ENCODE data around the gene IFIH1.

Gene IFIH1

DNA sequence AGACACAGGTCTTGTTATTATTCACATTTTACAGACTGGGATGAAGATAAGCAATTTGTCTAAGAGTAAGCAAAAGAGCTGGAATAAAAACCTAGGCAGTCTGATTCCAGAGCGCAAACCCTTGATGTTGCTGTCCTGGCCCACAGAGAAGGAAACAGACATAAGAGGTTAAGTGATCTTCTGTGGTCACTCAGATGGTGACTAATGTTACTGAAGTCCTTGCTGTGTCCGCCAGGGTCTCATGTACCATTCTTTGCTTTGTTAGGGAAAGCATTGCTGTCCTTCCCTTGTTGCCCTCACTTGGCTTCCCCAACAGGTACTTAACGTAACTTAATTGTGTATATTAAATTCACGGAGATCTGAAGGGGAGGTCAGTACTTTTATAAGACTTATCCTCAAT is 60.3 kb downstream of the IFIH1 start:
- no peak for DNase-seq (ENCODE audit: low spot score)

DNA sequence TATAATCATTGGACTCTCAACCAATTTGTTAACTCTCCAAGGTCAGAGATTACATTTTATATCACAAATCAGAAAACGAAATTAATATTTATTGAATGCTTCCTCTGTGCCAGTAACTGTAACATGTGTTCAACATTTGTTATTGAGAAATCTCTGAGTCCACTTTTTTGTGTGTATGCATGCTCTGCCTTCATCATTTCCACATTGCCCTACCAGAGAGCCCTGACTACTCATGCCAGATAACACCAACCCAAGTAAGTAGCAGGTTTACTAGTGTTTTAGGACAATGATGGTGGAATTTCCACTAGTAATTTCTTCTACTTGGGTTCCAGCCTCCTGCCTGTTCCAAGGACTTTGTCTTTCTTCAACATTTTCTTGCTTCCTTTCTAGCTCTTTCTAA is 61.1 kb downstream of the IFIH1 start:
- DNase-seq (ENCODE audit: low spot score) = no peak

DNA sequence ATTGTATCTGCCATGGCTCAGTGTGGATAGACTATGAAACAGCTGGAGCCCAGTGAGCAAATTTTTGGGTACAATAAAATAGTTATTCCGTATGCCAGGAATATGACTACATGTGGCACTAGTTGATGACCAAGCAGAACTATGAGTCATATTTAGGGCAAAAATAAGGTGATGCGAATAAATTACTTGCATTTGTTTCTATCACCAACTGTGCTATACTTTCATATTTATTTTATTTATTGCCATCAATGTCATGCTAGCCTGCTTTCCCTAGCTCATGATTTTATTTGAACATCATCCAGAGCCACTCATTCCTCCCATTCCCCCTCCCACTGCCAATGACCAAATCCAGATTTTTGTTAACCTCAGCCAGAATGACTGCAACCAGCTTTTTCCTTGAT is 61.9 kb downstream of the IFIH1 start:
- no peak for DNase-seq (ENCODE audit: low spot score)

DNA sequence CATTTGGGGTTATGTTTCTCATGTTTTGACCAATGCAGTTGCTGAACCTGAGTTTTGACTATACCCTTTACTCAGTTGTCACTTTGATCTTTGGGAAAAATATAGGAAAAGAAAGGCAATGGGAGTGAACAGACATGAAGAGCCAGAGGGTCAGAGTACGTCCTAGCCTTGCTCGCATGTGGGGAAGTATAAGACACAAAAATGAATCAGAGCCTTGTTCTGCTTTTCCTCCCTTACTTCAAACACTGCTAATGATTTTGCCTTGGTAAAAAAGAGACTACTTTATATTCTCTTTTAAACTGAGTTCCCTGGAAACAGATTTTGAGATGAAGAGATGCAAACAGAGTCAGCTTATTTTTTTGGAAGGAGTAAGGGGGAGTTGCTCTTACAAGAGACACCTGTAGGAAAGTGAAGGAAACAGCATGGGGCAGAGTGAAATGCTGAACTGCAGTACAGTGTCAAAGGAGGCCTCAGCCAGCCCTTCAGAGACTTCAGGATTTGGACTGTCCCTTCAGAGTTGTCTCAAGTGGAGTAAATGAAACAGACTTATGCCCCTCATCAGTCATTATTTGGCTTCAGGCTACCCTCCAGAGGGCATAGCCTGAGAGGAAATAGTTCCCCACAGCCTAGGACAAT is 64.1 kb downstream of the IFIH1 start:
- DNase-seq (ENCODE audit: low spot score) = no peak

DNA sequence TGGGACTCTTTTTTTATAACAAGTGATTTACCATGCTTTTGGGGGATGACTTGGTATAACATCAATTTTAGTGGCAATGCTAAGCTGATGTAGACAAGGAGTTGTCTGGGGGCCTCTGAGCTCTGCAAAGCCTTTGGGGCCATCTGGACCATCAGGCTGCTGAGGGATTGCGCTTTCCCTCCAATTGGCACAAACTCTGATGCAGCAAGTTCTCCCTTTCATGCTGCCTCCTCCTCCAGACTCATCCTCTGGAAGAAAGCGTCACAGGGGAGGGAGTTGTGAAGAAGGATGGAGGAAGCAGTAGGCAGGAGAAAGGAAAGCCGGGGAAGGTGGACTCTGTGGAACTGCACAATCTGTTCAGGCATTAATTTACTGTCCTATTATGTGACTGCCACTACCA is 65.0 kb downstream of the IFIH1 start:
- no peak for DNase-seq (ENCODE audit: low spot score)

DNA sequence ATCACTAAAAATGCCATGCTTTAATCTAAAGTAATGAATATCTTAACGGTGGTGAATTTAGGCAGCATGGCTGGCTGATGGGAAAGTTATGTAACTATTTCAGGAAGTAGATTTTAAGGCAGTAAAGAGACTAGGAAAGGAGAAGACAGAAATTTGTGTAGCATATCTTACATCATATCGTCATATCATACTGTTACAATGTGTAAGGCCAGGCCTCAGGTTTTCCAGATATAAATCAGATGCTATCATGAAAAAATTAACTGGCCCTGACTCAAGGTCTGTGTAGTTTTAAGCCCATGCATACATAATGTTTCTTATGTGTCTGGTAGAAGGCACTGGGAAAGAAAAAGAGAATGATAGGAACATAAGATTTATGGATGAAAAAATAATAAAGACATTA is 66.3 kb downstream of the IFIH1 start:
- DNase-seq (ENCODE audit: low spot score) = no peak

DNA sequence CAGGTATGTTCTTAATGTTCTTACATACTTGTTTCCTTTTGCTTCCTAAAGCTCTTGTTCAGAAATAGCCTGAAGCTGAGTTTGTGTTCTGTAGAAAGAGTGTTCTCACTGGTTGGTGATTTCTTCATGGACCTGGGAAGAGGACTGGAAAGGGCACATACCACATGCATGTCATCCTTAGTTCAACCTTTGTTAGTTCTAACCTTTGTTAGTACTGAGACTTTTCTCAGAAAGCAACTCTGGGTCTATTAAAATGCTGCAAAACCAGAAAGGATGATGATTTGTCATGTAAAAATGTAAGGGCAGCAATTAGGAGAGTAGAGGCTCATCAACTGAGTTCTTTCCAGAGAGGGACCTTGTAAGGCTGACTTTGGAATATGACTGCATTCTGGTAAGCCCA is 72.7 kb downstream of the IFIH1 start:
- no peak for DNase-seq (ENCODE audit: low spot score)

DNA sequence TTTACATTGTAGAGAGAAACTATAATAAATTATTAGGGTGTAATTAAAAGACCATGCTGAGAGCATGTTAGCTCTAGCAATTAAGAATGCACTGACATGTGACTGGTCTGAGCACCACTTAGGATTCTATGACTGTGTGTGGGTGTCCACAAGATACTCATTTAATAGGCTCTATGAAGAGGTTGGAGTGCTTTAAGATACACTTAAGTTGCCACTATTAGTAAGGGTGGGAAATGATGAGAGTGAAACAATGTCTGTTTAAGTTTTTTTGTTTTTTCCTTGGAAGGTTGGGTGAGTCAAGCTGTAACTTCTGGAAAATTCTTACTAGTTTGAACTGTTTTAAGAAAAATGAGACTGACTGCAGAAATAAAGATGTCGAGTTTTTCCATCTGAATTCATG is 73.4 kb downstream of the IFIH1 start:
- DNase-seq (ENCODE audit: low spot score) = no peak

DNA sequence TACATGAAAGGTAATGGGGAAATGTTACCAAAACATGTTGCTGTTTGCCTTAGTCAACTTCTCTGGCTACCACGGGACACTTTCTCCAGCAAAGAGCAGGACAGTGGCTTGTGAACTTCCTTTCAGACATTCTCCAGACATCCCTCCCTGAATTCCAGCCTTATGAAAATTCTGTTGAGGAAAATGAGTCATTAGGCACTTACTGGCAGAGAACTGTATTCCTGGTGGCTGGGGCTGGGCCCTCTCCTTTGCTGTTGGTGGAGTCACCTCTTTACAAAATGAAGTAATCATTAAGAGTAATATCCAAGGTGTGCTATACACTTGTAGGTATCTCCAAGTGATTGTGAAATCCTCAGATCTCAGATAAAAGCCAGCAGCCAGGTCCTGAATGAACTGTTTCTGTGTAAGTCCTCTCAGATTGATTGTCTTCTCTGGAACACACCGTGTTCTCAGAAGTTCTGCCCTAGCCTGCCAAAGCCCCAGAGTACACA is 73.9 kb downstream of the IFIH1 start:
- no peak for DNase-seq (ENCODE audit: low spot score)

DNA sequence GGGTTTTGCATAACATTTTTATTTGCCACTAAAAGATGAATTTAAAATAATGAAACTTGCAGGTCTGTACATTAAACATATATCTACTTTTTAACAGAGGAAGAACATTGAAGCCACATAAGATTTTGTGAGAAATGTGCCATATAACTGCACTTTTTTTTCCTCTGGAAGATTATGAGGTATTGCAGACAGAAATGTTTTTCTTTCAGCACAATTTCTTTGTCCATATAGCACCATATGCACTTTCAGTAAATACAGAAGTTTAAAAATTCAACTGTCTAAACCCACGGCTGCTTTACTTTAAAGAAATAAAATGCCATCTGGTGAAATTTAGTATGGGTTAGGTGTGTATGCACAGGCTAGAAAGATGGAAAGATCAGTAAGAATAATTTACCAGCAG is 74.8 kb downstream of the IFIH1 start:
- DNase-seq (ENCODE audit: low spot score) = no peak

DNA sequence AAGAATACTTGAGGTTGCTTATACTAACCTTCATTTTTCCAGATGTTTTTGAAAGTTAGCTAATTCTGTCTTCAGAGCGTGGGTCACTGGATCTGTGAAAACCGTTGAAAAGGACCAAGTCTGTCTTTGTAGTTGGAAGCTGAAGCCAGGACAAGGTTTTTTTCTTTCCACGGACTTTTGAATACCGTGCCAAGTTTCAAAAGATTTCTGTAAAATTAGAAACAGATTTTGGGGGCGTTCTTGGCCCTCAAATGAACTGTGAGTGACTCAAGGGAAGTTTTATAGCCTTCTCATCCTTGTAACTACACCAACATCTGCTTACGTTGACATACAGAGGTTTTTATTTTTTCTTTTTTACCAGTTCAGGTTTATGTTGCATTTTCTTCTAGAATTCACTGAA is 75.2 kb downstream of the IFIH1 start, which contains the start of gene FAP:
TSS of gene FAP (minus strand) at position 152 of the 400 bp plus-strand sequence. CDS start at position 34, 118 bp downstream.
- no peak for DNase-seq (ENCODE audit: low spot score)

DNA sequence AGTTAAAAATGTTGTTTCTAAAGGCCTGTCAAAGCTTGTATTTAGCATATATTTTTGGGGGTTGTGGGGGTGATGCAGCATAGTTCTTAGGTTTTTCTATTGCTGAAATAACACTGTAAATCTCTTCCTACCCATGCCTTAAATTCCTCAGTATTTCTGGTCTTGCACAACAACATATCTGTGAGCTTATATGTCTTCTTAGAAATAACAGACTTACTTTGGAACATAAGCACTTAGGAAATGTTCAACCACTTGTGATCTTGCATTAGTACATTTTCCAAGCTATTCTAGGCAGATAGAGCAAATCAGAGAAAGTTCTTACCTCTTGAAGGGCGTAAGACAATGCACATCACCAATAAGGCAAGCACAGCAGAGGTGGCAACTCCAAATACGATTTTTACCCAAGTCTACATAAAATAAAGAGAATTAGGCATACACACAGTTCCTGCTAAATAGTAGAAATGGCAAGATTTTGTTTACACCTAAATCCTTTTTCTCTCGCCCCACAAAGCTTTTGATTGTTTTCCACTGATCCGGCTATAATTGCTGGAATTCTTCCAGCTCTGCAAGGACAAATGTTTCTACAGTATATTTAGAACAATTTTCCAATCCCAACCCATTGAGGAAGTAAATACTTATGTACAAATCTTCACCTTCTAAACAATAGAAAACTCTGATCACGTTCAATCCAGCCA is 75.8 kb downstream of the IFIH1 start:
- DNase-seq (ENCODE audit: low spot score) = no peak

DNA sequence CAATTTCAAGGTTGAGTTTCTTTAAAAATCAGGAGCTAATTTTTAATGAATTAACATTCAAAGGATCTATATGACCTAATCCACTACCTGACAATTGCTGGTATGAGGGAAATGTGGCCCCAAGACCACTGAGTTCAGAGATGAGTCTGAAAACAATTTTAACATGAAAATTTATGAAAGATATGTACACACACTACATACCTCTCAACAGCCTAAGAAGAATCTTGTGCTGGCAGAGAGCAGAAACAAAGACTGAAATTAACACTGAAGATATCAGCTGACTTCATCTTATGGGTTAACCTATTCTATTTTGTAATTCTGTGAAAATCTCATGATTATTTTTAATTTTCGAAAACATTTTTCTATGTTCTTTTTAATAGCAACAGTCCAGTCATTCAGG is 76.9 kb downstream of the IFIH1 start:
- DNase-seq (ENCODE audit: low spot score) = no peak

DNA sequence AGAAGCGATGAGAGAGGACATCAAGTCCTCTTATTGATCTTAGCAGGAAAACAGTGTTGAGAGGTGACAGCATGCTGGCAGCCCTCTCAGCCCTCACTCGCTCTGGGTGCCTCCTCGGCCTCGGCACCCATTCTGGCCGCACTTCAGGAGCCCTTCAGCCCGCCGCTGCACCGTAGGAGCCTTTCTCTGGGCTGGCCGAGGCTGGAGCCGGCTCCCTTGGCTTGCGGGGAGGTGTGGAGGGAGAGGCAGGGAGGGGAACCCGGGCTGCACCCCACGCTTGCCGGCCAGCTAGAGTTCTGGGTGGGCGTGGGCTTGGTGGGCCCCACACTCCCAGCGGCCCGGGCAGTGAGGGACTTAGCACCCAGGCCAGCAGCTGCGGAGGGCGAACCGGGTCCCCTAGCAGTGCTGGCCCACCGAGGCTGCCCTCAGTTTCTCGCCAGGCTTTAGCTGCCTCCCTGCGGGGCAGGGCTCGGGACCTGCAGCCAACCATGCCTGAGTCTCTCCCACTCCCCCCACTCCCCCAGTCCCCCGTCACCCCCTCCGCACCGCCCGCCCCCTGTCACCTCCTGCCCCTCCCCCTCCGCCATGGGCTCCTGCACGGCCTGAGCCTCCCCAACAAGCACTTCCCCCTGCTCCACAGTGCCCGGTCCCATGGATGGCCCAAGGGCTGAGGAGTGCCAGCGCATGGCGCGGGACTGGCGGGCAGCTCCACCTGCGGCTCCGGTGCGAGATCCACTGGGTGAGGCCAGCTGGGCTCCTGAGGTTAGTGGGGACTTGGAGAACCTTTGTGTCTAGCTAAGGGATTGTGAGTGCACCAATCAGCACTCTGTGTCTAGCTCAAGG is 83.6 kb downstream of the IFIH1 start:
- no peak for DNase-seq (ENCODE audit: low spot score)

DNA sequence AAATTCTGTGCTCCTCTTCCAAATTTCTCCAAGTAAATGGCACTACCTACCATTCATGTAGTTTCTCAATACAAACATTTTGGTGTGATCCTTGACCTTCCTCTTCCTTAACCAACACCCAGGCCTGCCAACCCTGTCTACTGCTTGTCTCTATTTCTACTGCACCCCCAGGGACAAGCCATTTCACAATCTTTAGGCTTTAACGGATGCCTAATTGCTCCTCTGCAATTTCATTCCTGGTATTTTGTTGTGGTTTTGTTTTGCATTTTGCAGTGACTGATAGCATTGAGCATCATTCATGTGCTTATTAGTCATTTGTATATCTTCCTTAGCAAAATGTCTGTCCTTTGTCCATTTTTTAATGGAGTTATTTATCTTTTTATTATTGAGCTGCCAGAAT is 85.3 kb downstream of the IFIH1 start:
- DNase-seq (ENCODE audit: low spot score) = no peak

DNA sequence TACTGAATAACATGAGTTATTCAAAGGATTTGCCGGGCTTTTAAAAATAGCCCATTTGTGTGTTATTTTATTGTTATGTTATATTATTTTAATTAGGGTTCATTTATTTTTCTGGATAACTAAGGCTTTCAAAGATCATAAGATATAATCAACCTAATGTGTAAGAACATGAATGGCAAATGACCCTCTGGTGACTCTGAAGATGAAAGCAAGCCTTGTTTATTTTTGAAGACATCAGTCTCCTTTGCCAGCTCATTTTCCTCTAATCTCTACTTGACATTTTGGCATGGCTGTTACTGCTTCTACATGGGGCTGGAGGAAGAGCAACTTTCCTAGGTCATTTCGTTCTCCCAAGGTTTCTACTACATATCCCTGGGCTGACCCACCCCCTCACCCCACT is 85.8 kb downstream of the IFIH1 start:
- DNase-seq (ENCODE audit: low spot score) = no peak

DNA sequence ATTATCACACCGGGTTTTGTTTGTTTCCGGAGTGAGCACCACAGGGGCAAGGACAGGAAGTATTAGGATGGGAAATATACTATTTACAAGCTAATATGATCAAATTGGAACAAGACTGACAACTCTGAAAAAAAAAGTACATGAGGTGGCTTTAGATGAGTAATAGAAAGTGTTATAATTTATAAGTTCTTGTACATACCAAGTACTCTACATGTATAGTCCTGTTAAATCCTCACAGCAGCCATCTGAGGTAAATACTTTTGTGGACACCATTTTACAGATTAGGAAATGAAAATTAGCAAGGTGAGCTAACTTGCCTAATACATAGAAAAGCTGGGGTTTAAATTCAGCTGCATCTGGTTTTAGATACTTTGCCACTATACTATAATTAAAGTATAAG is 86.5 kb downstream of the IFIH1 start:
- no peak for DNase-seq (ENCODE audit: low spot score)

DNA sequence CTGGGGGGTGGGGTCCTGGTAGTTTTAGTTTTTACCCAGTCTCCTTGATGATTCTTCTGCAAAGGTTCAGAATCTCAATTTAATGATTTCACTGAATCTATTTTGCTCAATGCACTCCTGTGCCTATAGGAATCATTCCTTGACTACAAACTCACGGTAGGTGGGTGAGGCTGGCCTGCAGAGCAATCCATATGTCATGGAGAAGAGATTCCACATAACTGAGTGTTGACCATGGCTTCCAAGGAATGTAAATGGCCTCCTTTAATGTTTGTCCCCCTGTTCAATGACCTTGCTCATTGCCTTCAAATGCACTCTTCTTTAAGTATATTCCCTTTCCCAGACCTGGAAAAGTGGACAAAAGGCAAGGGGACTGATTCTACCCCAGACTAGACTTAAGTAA is 87.7 kb downstream of the IFIH1 start:
- no peak for DNase-seq (ENCODE audit: low spot score)

DNA sequence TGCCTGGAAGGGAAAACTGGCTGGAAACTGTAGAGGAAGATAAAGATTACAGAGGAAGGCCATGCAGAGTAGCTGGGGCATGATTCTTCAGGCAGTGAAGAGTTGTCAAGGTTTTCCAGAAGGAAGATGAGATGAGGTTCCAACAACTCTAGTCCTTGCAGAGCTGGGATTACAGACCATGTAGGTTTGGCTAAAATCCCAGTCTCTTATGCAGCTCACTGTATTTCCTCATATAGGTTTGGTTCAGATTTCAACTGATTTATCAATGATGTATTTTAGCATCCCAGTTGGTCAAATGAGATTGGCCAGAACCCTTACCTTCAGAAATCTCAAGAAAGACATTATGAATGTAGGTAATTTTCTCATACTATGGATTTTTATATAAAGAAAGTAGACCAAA is 91.6 kb downstream of the IFIH1 start:
- no peak for DNase-seq (ENCODE audit: low spot score)

DNA sequence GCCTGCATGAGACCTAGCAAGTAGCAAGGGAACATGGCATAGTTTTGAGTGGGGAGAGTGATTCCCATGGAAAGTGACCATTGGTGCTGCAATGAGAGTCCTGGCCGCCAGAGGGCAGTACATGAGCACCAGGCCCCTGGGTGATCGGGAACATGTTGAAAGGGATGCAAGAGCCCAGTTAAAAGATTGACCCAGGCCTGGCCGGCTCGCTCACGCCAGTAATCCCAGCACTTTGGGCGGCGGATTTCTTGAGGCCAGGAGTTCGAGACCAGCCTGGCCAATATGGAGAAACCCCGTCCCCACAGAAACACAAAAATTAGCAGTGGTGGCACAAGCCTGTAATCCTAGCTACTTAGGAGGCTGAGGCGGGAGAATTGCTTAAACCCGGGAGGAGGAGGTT is 97.4 kb downstream of the IFIH1 start:
- DNase-seq (ENCODE audit: low spot score) = peak; percentile 59

DNA sequence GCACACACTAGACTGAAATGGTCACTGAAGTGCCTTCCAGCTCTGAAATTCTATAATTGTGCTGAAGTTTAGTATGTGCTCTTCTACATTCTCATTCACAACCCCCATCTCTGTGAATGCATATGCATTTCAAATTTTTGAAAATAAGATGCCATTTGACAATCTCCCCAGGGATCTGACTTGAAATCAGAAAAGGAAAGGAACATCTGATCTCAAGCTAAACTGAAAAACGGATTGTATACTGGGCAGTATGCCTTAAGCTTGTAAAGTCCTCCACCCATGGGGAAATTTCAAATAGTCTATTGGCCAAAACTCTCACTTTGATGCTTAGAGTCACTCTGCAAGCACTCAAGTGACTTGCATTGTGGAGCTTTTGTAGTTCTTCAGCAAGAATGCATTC is 98.1 kb downstream of the IFIH1 start:
- no peak for DNase-seq (ENCODE audit: low spot score)

DNA sequence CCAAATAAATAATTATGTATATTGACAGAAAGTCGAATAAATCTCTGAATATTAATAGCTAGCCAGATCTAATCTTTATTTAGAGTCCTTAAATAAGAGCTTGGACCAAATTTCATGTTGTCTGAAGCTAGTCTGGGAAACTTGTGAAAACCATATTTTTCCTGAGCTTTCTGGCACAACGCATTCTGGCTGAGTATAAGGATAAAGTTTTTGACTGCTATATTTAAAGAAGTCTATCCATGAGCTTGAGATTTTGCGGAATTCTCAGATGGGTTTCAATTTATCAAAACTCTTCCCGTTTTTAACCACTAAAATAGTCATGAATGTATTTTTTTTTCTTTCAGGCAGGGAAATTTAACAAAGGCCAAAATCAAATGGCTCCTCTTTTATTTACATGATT is 99.1 kb downstream of the IFIH1 start:
- no peak for DNase-seq (ENCODE audit: low spot score)

DNA sequence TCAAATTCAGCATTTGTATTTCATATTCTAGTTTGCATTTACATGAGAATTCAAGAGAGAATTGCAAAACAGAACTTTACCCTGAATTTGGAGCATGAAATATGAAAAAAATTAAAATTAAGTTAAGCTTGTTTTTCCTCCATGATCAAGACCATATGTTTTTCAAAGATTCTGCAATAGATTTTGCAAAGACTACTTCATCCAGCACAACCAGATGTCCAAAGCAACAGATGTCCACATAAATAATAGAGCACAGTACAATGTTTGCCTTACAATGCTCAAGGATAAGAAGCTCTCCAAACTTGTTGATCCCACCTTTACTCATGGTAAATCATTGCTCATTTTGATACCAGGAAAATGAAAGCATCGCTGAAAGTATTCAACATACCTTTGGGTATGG is 100.9 kb downstream of the IFIH1 start:
- no peak for DNase-seq (ENCODE audit: low spot score)
